Coronary artery (tissue), 2 donors: ENCODE results near the gene PAX3.

Source experiments
- DNase-seq: peaks from one replicate; pipeline ENCODE4 v3.0.0-alpha.2; 2017; ENCODE audit warnings: low spot score
- H3K27ac ChIP-seq, 2 donors: fragments of 200-600 bp; sonication (generic); one replicate each; pipeline ENCODE4 v1.5.1; 2016 to 2019
- H3K4me3 ChIP-seq: fragments of 200-600 bp; sonication (generic); 2 replicates; pipeline ENCODE4 v1.5.1; 2016; ENCODE audit warnings: mild to moderate bottlenecking, moderate library complexity
- CTCF ChIP-seq: fragments of 200-600 bp; sonication (generic); IDR thresholded peaks from one replicate; pipeline ENCODE4 v1.5.1; 2019; ENCODE audit warnings: antibody characterized with exemption

Gene PAX3

GRCh38 chr2:222264791-222265320 is 33.9 kb downstream of the PAX3 start:
- Histone ChIP-seq H3K27ac (no peak overlapping the region), H3K4me3 (no peak overlapping the region)
- no peak for TF ChIP-seq CTCF
- DNase-seq, result no peak

GRCh38 chr2:222261504-222261903 is 37.3 kb downstream of the PAX3 start:
- Histone ChIP-seq H3K4me3 (no peak overlapping the region), H3K27ac (no peak overlapping the region)
- DNase-seq, result no peak
- no peak for TF ChIP-seq CTCF

GRCh38 chr2:222257645-222258044 is 41.2 kb downstream of the PAX3 start:
- H3K27ac ChIP-seq, result no peak overlapping the region
- no peak overlapping the region for H3K4me3 ChIP-seq
- DNase-seq, result no peak
- TF ChIP-seq CTCF, result no peak

GRCh38 chr2:222256250-222256649 is 42.5 kb downstream of the PAX3 start:
- DNase-seq, result no peak
- Histone ChIP-seq H3K4me3 (no peak overlapping the region), H3K27ac (no peak overlapping the region)
- no peak for TF ChIP-seq CTCF

GRCh38 chr2:222255090-222255489 is 43.7 kb downstream of the PAX3 start:
- Histone ChIP-seq H3K27ac (no peak overlapping the region), H3K4me3 (no peak overlapping the region)
- DNase-seq, result no peak
- TF ChIP-seq CTCF, result no peak

GRCh38 chr2:222250313-222250712 is 48.5 kb downstream of the PAX3 start:
- no peak for TF ChIP-seq CTCF
- H3K4me3 ChIP-seq, result no peak overlapping the region
- no peak for DNase-seq
- H3K27ac ChIP-seq, result no peak overlapping the region

- Histone ChIP-seq H3K27ac (no peak overlapping the region), H3K4me3 (no peak overlapping the region)
- TF ChIP-seq CTCF, result no peak
- no peak for DNase-seq
These were observed 49.4 kb downstream of the PAX3 start for GRCh38 chr2:222249444-222249843.
